HL-60 (cell line): ENCODE data around the gene KCNRG.

Source experiments
- DNase-seq, 2 experiments: peaks; one replicate each; pipeline ENCODE4 v3.0.0-alpha.2; 2010 to 2020; ENCODE audit warnings: low read depth in 1 of 2, low spot score in 1 of 2
- H3K27ac ChIP-seq: fragments of 250-450 bp; sonication (Bioruptor Pico); replicated peaks from 2 replicates; pipeline ENCODE4 v1.5.1; 2020; ENCODE audit warnings: mild to moderate bottlenecking, moderate library complexity
- H3K27me3 ChIP-seq: fragments of 250-450 bp; sonication (Bioruptor Pico); 2 replicates; pipeline ENCODE4 v1.5.1; 2021; ENCODE audit warnings: mild to moderate bottlenecking, moderate library complexity; ENCODE audit not compliant: insufficient read depth, poor library complexity, severe bottlenecking
- H3K4me3 ChIP-seq: replicated peaks from 2 replicates; pipeline ENCODE4 v1.5.1; 2011; ENCODE audit warnings: mild to moderate bottlenecking, control low read depth, low read length; ENCODE audit not compliant: insufficient read depth
- CTCF ChIP-seq: IDR thresholded peaks from one replicate; pipeline ENCODE4 v1.5.1; 2011; ENCODE audit warnings: low read length, control low read depth, inconsistent platforms; ENCODE audit not compliant: insufficient read depth
- GABPA ChIP-seq: IDR thresholded peaks from 2 replicates; pipeline ENCODE4 v1.6.1; 2012; ENCODE audit warnings: low read depth
- POLR2AphosphoS5 ChIP-seq: IDR thresholded peaks from 2 replicates; pipeline ENCODE4 v1.6.1; 2012; ENCODE audit warnings: low read depth
- SPI1 ChIP-seq: IDR thresholded peaks from 2 replicates; pipeline ENCODE4 v1.6.1; 2012; ENCODE audit warnings: low read depth, mild to moderate bottlenecking, borderline replicate concordance
- TF ChIP-seq, protein P1 (sequence below): IDR thresholded peaks from 2 replicates; pipeline ENCODE4 v1.6.1; 2012; ENCODE audit warnings: low read depth; ENCODE audit not compliant: insufficient replicate concordance

Gene KCNRG

GRCh38 chr13:49996951-49997895 is 18.0 kb upstream of the KCNRG start, which contains the start of gene TRIM13:
TRIM13 (plus strand) TSS chr13:49997042; CDS start chr13:50011941, 14,899 bp downstream.
- Histone ChIP-seq H3K27me3 (no peaks in the 10 kb centered on the region), H3K27ac (peak within 1 kb of the TSS; percentile 99), H3K4me3 (peak within 1 kb of the TSS; percentile 60)
- peak; percentile 57 for TF ChIP-seq CTCF
- peak; percentile 37 for TF ChIP-seq POLR2AphosphoS5
- no peak for TF ChIP-seq GABPA
- TF ChIP-seq, protein P1, sequence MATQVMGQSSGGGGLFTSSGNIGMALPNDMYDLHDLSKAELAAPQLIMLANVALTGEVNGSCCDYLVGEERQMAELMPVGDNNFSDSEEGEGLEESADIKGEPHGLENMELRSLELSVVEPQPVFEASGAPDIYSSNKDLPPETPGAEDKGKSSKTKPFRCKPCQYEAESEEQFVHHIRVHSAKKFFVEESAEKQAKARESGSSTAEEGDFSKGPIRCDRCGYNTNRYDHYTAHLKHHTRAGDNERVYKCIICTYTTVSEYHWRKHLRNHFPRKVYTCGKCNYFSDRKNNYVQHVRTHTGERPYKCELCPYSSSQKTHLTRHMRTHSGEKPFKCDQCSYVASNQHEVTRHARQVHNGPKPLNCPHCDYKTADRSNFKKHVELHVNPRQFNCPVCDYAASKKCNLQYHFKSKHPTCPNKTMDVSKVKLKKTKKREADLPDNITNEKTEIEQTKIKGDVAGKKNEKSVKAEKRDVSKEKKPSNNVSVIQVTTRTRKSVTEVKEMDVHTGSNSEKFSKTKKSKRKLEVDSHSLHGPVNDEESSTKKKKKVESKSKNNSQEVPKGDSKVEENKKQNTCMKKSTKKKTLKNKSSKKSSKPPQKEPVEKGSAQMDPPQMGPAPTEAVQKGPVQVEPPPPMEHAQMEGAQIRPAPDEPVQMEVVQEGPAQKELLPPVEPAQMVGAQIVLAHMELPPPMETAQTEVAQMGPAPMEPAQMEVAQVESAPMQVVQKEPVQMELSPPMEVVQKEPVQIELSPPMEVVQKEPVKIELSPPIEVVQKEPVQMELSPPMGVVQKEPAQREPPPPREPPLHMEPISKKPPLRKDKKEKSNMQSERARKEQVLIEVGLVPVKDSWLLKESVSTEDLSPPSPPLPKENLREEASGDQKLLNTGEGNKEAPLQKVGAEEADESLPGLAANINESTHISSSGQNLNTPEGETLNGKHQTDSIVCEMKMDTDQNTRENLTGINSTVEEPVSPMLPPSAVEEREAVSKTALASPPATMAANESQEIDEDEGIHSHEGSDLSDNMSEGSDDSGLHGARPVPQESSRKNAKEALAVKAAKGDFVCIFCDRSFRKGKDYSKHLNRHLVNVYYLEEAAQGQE = peak; percentile 12
- peak; percentile 81 to 90 for DNase-seq

- Histone ChIP-seq H3K27ac (peak overlapping the region; percentile 99), H3K4me3 (peak overlapping the region; percentile 60), H3K27me3 (no peaks in the 10 kb centered on the region)
- peak in 1 of 2 experiments; percentile 18 for DNase-seq
- TF ChIP-seq POLR2AphosphoS5 = no peak
- TF ChIP-seq GABPA = no peak
- TF ChIP-seq CTCF = no peak
- TF ChIP-seq SPI1 = no peak
- TF ChIP-seq, protein P1 = no peak
These were observed 17.3 kb upstream of the KCNRG start for GRCh38 chr13:49997955-49998354.

GRCh38 chr13:49998714-49999624 is 16.3 kb upstream of the KCNRG start:
- peak overlapping the region; percentile 60 for H3K4me3 ChIP-seq
- DNase-seq = no peak

More at GRCh38 chr13:49998714-49999624, 16.3 kb upstream of the KCNRG start:
- H3K27me3 ChIP-seq = no peaks in the 10 kb centered on the region
- TF ChIP-seq POLR2AphosphoS5 (no peak), CTCF (no peak), SPI1 (no peak), GABPA (no peak)
- TF ChIP-seq, protein P1 = no peak
- peak overlapping the region; percentile 99; the same call in 1 of the 2 replicates for H3K27ac ChIP-seq
